GM19455 (cell line): ENCODE results near the gene WNT1.

Experiments used
- ATAC-seq: cut with Tn5 transposase; IDR thresholded peaks from one replicate; pipeline ENCODE4 v1.9.1; 2021; ENCODE audit not compliant: unreplicated experiment

WNT1 gene

DNA sequence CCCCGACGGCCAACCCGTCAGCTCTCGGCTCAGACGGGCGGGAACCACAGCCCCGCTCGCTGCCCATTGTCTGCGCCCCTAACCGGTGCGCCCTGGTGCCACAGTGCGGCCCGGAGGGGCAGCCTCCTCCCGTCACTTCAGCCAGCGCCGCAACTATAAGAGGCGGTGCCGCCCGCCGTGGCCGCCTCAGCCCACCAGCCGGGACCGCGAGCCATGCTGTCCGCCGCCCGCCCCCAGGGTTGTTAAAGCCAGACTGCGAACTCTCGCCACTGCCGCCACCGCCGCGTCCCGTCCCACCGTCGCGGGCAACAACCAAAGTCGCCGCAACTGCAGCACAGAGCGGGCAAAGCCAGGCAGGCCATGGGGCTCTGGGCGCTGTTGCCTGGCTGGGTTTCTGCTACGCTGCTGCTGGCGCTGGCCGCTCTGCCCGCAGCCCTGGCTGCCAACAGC is at the start of gene WNT1:
Gene WNT1, plus strand, starts transcription at position 32 of the 450 bp plus-strand sequence. Its CDS starts 329 bp downstream, at position 361.
- peak; percentile 11 for ATAC-seq

DNA sequence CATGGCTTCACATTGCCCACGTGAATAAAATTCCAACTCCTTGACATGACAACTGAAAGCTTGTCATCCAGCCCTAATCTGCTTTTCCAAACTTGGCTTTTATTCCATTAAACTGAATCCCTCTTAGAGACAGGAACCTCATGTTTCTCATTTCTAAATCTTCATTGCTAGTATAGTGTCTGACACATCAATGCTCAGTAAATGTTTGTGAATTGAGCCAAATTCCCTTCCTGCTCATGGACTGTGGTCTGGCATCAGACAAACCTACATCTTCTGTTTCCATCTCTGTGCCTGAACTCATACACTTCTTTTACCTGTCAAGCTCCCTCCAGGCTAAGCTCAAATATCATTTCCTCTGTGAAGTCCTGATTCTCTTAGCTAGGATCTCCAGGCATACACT is 48.6 kb upstream of the WNT1 start:
- no peak for ATAC-seq

DNA sequence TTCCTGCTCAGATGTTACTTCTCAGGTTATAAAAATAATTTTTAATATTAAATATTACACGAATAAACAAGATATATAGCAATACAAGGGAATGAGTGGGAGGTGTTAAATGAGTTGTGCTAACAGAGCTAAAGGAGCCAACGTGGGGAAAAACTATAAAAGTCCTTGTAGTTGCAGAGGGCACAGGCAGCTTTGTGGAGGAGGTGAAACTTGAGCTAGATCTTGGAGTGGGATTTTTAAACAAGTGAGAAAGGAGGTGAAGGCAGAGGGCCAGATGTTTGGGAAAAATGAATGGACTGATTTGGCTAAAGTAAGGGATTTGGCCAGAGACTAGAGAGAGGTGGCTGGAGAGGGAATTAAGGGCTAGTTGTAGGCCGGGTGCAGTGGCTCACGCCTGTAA is 47.6 kb upstream of the WNT1 start:
- ATAC-seq = no peak

DNA sequence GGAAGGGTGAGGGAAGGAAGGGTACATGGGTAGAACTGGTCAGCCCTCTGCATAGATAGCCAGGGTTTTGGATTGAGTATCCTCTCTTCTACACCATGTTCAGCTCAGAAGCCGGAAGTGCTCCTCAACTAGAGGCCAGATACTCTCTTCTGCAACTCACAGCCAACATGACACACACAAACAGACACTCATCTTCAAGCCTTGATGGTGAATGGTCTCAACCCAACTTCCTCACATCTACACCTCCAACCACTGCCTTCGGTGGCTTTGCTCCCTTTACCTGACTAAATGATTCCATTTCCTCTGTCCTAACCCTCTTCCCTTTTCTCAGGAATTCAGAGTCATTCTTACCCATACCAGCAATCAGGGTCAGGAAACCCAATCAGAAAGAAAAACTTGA is 45.2 kb upstream of the WNT1 start:
- ATAC-seq = no peak

DNA sequence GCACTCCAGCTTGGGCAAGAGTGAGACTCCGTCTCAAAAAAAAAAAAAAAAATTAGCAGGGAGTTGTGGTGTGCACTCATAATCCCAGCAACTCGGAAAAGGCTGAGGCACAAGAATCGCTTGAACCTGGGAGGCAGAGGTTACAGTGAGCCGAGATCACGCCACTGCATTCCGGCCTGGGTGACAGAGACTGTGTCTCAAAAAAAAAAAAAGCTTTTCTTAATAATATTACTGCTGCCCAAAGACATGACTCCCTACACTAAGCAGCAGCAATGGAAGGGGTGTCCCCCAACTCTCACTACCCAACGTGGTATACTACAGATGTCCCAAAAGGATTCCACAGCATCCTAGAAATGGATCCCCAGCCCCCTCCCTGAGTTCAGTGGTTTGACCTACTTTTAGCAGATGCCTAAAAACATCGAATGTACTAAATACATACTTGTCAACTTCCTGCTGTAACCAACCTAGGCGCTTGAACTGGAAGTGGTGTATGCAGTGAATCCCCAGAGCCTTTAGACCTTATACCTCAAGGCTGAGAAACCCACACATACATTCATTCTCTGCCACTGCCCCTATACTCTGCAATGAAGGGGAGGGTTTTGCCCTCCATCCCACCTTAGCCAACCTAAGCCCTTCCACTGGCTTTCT is 44.3 kb upstream of the WNT1 start:
- no peak for ATAC-seq

DNA sequence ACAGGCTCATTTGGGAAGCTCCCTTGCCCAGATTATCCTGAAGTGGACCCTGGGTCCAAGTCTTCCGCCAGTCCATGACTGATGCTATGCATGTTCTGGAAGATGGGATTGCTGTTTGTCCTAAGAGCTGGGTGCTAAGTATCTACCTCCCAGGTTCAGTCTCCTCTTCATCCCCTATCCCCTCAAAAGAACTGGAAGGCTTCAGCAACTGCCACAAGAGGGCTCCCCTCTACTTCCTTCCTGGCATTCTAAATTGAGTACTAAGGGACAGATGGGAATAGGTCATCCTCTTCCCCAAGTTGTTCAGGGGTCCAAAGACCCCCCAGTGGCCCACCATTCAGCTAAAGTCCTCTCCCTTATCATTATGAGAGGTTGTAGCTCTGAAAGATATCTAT is 43.8 kb upstream of the WNT1 start:
- ATAC-seq = no peak

DNA sequence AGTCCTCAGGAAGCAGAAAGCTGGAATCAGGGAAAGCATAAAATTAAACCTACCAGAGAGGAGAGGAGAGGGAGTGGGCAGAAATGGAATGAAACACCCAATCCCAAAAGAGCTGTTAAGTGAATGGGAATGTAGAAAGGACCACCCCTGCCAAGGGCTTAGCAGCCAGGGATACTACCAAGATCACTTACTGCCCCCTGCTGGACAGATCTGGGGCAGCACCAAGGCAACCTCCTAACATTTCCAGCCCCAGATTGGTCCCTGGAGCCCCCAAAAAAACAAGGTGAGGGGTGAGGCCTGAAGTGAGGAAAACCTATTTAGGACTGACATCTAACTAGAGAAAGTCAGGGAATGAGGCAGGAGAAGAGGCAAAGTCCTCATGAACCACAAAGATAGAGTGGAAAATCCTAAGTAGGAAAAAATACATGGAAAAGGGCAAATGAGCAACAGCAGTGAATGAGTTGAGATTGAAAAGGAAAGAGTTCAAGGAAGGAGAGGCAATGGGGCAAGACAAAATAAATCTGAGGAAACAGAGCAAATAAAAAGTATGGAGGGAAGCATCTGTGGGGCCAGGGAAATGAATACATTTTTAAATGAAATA is 41.6 kb upstream of the WNT1 start:
- no peak for ATAC-seq

DNA sequence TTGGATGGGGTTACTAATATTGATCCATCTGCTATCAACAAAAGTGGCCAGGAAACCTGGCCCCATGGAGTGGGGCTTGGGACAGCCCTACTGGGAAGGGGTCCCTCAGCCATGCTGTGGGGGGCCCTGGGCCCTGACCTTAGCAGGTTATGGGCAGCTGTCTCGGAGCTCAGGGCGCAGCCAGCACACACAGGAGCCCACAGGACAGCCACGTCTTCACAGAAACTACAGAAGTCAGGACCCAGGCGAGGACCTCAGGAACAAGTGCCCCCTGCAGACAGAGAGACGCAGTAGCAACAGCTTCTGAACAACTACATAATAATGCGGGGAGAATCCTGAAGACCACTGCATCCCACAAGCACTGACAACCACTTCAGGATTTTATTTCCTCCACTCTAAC is 41.0 kb upstream of the WNT1 start:
- ATAC-seq = no peak

DNA sequence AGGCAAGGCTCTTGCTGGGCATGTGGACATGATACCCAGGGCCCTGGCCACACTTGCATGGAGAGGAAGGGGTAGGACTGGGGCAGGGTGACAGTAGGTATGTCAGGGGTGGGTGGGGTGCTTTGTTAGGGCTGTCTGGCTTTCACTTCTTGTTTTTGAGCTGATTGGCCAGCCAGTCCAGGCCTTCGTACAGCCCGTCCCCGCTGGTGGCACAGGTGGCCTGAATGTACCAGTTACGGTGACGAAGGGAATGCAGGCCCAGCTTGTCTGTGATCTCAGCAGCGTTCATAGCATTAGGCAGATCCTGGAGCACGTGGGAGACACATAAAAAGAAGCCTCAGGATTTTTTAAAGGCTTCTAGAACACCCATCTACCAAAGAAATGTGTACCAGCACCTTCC is 39.3 kb upstream of the WNT1 start:
- ATAC-seq = no peak

DNA sequence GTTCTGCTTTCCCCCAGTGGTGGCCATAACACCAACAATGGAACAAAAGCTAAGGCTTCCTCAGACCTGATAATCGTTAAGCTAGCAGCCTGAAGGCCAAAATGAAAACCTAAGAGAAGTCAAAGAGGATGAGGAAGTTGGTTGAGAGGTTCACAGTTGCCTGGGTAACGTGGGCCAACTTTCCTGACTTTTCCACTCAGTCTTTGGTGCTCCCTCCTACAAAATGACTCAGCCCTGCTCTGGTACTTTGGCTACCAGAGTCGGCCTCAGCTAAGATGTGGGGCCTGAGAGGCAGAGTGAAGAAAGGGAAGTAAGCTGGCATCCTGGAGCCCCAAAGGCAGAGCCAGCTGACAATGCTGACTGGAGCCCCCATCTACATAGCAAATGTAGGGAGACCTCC is 37.9 kb upstream of the WNT1 start:
- no peak for ATAC-seq

DNA sequence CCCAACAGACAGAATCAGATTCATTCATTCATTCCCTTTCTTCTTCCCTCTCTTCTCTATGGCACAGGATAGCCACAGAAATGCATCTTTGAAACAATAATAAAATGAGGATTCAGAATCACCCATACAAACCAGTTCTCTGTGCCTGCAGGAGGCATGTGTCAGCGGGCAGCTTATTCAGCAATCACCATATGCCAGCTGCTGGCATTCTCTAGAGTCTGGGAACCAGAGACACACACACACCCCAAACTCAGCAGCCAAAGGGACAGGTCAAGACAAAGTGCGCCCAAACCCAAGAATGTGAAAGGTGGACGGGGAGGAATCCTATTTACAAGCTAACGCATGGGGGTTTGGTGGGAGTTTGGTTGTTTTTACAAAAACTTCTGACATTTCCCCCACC is 34.9 kb upstream of the WNT1 start:
- no peak for ATAC-seq

DNA sequence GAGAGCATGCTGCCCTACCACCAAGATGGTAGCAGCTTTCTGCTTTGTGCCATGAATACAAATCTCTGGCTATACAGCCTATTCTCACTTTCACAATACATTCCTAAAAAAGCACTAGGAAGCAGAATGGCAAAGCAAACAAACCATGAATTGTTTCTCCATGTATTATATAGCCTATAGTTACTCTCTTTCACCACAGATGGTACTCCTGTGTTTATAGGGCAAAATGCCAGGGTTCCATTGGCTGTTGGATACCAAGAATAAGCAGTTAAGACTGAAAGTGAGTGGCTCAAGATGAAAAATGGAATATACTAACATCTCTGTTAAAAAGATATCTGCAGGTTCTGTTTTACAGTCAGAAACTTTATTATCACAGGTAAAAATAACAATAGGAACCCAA is 31.9 kb upstream of the WNT1 start:
- ATAC-seq = no peak

DNA sequence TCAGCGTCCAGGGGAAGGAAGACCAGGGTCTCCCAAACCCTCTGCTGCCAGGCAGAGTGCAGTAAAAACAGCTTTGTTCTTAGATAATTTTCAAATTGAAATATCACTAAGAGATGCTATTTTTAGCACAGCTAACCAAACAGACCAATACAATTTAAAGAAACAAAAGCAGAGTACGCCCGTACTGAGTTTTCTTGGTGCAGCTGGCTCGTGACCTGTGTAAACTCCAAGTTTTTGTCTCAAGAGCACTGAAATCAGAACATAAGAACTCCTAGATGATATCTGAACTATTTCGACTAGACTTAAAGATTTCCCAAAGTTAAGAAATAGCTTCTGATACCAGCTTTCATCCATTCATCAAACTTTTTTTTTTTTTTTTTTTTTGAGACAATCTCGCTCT is 31.2 kb upstream of the WNT1 start:
- ATAC-seq = no peak

DNA sequence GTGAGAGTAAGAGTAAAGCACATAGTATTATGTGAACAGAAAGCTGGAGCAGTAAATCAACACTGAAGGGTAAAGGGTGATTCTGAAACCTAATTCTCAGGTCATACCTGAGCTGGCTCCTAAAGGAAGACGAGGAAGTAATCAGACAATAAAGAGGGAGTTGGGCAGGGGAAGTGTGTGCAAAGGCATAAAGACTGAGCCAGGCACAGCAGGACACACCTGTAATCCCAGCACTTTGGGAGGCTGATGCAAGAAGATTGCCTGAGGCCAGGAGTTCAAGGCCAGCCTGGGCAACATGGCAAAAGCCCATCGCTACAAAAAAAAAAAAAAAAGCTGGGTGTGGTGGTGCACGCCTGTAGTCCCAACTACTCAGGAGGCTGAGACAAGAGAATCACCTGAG is 30.4 kb upstream of the WNT1 start:
- ATAC-seq = no peak

DNA sequence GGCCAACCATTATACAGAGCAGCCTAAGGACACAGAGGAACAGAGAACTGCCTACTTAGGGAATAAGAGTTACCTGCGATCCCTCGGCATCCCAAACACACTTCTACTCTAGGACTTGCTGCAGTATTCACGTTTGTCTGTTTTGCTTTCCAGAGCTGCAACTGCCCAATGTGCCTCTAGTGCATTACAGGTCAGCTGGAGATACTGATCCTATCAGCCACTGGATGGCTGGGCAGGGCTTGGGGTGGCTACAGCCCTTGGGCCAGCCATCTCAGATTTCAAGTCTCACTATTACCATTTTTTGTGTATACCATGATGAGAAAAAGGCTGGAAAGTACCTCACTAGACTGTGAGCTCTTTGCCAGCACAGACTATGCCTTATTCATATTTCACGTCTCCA is 25.4 kb upstream of the WNT1 start:
- ATAC-seq = no peak

DNA sequence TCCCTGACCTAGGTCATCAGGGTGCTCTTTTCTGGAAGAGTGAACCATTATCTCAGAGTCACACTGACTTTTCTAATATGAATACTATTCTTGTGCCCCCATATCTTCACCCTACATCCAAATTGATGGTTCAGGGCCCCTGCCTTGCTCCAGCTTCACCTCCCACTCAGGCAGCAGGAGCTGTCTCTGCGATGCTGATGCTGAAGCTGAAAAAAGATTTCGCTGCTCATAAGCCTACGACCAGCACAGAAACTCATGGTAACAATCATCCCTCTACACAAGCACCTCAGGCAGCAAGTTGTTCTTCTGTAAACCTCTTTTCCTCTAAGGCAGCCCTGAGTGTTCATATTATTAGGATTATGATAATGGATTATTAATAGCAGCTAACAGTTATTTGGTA is 24.1 kb upstream of the WNT1 start:
- no peak for ATAC-seq

DNA sequence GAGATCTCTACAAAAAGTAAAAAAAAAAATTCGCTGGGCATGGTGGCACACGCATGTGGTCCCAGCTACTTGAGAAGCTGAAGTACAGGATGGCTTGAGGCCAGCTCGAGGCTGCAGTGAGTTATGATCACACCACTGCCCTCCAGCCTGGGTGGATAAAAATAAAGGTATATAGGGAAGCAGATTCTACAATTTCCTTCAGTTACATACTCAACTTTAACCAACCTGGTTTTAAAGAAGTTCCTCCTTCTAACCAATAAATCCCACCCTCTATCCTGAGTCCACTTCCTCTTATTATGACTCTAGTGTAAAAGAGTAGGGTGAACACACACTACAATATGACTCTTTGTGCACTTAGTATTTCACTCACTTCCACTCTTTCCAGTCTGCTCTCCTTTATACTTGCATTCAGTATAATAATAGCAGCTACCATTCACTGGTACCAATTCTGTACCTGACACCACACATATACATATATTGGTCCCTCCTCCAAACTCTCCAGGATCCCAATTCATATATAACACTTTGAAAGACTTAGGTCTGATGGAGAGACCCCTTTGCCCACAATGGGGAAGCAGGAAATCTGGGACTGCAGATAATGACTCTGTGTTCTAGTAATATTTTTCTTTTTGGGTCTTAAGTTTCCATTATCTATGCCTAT is 23.2 kb upstream of the WNT1 start:
- no peak for ATAC-seq

DNA sequence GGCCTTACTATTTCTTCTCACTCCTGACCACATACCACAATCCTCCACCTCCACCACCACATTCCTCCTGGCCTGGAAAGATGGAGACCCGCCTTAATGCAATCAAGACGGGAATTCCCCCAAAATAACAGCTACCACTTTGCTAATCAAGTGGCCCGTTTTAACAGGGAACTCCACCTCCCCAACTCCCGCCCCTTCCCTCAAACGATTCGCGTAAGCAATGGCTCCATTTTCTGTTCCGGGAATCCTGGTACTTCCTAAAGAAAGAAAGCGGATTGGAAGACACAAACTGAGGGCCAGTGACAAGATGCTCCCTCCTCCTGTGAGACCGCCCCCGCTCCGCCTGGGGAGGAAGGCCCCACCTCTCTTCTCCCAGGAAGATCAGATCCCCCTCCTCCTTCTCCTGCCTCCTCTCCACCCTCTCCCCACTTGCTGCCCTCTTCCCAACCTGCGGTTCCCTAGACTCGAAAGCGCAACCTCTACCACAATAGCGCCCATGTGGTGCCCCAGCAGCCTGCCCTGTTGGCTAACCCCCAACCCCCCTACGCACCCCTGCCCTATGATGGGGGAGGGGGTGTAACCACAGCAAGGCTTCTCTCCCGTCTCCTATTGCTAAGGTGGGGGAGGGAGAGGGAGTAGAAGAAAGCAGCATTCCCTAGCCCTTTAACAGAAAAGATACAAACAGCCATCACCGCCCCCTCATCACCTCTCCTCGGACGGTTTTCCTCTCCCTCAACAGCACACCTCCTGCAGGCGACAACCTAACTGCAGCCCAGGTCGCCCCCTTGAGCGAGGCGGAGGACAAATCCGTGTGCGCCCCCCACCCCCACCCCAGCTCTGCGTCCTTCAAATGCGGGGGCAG is 21.6 kb upstream of the WNT1 start:
- peak; percentile 10 for ATAC-seq

DNA sequence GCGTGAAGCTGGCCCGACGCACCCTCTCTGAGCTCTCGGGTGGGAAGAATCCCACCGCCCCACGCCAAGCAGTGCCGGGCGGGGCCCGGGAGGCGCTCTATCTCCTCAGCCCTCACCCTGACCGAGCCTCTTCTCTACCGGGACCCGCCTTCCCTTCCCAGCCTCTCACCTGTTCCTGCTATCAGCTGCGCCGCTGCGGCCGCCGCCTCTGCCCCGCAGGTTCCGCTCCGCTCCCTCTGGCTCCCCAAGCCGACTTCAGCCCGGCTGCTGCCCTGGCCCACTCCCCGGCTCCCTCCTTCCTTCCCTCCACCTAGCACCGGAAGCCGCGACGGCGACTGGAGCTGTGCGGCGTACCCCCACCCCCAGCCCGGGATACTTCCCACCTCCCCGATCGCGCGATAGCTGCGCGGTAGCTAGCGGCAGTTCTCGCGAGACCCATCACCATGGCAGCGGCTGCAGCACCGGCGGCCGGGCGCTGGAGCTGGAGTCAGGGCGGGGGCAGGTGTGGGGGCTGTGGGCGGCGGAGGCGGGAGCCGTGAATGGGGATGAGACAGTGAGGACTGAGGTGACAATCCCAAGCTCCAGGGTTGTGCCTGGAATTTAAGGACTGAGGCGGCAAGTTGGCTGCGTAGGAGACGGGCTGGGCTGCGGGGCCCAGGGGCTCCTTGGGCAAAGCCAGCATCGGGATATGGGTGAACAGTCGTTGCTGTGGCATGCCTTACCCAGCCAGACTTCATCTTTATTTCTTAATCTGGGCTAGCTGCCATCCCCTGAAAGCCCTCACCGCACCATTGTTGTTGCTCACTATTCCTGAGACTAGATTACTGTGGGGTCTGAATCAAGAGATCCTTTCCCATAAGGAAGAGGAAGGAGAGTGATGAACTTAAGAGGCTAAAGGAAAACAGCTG is 20.7 kb upstream of the WNT1 start, which contains the start of gene ARF3:
Gene ARF3, minus strand, starts transcription at position 347 of the 908 bp plus-strand sequence. CDS start 16,392 bp downstream, outside the sequence.
- ATAC-seq = peak; percentile 94

DNA sequence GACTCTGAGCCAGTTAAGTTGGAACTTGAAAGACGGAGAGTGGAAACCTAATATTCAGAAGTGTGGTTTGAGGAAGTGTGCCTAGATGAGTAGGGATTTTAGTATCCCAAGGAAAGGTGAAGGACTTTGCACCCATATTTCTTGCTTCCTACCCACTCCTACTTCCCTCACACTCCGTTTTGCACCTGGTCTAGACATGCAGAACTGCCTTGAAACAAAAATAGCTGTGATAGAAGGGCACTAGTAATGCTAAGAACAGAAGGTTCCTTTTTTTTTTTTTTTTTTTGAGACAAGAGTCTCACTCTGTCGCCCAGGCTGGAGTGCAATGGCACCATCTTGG is 20.1 kb upstream of the WNT1 start:
- ATAC-seq = no peak

DNA sequence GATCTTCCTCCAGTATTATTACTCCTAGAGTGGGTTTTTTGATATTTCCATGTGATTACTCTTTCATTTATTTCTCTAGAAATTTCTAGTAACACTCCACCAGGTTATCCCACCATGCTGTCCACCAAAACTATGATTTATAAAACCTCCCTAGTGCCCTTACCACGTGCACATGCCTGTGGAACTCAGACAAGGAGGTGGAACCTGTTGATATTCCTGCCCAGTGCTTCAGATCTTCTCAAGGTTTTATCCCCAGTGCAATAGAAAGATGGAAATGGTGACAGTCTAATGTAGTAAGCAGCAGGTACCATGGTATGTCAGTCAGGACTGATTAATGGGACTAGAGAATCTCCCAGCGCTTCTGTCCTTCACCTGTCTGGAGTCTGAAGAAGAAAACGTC is 17.3 kb upstream of the WNT1 start:
- ATAC-seq = no peak
